HG03432 (cell line): ENCODE results near the gene ZNRD2.
A peak's percentile ranks its signal among the peaks of the same experiment; 100 is the strongest.

Experiments
- ATAC-seq: cut with Tn5 transposase; IDR thresholded peaks from one replicate; pipeline ENCODE4 v1.9.1; 2021; ENCODE audit warnings: mild to moderate bottlenecking, moderate library complexity; ENCODE audit not compliant: unreplicated experiment

The ZNRD2 gene

DNA sequence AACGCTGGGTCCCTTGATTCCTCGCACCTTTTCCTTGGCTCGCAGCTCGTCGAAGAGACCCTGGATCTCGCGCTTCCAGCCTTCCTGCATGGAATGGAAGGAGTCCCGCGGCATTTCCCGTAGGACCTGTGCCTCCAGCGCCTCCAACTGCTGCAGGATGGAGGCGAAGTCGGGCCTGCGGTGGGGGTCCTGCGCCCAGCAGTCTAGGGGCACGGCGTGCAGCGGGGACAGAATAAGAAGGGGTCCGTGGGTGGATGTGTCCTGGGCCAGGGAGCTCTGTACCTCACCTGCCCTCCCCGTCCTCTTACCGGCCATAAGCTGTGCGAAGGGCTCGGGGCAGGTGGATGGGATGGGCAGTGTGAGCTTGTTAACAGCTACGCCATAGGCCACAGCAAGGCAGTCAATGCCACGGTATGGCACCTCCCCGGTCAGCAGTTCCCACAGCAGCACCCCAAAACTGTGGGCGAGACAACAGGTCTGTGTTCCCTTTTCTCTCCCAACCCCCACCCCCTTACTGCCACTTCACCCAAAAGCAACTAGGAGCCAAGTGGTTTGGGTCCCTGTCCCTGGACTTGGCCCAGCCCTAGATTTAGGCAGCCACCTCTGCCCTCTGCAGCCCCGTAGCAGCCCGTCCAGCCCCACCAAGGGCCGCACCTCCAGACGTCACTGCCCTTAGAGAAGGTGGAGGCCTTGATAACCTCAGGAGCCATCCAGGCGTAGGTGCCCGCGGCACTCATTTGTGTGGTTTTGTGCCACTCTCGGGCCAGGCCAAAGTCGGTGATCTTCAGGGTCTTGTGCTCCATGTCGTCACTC is 37.5 kb downstream of the ZNRD2 start:
- no peak for ATAC-seq

DNA sequence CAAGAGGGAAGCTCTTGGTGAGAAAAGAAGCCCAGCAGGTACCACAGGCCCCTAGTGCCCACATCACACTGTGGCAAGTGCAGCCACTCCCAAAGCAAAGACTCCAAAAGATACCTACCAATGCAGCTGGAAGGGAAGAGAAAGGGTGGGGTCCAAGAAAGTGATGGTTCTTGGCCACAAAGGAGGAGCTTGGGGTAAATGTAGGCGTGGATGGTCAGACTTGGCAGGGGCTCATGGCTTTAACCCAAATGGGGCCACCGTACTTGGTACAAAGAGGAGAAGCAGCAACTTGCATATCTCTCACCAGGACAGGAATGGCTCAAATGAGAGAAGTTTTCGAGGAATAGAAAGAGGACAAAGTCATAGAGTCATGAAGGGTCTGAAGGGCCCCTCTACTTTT is 39.0 kb downstream of the ZNRD2 start:
- ATAC-seq: no peak

DNA sequence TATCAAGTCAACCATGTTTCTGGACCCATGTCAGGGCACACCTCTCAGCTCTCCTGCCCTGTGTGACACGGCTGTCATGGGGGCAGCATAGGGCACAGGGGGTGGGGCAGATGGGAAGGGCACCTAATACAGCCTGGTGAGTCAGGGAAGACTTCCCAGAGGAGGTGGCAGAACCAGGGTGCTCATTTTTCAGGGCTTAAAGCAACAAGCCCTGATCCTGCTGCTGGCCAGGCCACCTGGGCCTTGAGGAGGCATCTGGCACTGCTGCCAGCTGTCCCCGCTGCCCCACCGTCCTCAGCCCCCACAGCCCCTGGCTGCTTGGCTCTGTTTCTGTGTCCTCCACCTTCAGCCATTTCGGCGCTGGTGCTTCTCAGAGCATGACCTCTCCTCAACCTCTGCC is 39.4 kb downstream of the ZNRD2 start:
- no peak for ATAC-seq

DNA sequence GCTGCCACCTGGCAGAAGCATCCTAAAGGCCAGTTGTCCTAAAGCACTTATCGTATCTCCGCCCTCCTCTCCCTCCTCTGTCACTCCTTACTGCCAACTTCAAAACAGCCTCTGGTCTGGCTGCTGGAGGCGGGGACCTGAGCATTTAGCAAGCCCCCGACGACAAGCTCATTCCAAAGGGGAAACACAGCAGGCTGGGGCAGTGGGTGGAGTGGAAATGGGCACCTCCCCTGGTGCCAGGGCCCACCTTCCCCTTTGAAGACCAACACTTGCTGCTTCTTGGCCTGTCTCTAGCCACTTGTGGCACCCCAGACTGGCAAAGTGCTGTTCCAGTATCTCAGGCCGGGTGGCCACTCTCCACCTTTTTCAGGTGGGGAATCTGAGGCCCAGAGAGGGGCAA is 40.1 kb downstream of the ZNRD2 start:
- no peak for ATAC-seq

DNA sequence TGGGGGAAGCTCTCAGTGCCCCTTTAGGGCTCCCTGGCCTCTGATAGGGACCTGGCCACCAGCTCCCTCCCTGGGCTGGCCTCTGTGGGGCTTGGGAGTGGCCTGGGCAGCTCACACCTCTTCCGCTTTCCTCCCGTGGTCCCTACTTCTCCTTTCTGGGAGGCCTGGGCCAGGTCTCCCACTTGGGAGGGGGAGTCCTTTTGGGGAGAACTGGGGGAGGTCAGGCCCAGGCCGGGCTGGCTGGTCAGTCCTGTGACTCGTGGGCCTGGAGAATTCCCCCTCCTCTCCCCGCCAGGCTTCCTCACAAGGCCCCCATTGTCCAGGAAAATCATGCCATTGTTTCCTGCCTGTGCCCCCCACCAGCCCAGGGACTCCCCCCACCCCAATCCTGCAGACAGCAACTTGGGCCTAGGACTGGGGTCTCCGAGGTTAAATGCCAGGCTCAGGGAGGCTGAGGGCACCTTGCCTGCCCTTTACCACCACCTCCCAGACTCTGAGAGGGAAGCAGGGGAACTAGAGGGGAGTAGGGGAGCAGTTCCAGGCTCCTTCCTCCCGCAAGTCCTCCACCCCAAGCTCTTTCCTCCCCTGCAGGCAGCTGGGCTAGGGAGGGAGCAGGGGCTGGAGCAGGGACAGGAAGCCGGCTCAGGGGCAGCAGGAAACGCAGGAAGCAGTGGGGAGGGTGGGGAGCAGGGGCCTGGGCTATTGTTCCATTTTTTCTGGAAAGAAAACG is 40.9 kb downstream of the ZNRD2 start:
- no peak for ATAC-seq

DNA sequence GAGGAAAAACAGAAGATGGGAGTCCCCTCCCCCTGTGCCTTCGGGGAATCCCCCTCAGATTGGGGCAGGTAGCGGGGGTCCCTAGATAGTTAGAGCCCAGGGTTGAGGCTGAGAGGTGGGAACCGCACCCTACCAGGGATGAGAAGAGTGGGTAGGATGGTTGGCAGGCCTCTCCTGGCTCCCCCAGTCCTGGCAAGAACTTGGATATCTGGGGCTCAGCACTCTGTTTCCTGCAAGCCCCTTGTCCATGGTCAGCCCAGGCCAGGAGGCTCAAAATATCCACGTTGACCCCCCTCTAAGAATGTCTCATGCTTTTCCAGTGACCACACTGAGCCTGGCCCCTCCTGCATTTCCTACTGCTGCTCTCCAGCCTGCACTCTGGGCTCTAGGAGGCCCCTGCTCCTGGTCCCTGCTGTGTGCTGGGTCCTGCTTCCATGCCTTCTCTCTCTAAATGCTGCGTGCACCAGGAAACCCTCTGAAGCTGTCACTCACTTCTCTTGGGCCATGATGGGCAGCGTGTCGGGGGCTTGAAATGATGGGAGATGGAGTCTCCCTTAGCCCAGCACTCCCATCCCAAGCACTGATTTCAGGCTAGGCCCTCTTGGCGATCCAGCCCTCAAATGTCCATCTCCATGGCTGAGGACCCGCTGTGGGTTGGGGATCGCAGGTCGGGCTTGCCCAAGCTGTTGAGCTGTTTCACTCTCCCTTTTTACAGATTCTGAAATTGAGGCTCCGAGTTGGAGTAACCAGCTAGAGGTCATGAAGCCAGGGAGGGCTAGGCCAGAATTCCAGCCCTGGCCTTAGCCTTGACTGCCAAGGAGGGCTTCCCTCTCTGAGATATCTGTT is 41.7 kb downstream of the ZNRD2 start:
- ATAC-seq: no peak

DNA sequence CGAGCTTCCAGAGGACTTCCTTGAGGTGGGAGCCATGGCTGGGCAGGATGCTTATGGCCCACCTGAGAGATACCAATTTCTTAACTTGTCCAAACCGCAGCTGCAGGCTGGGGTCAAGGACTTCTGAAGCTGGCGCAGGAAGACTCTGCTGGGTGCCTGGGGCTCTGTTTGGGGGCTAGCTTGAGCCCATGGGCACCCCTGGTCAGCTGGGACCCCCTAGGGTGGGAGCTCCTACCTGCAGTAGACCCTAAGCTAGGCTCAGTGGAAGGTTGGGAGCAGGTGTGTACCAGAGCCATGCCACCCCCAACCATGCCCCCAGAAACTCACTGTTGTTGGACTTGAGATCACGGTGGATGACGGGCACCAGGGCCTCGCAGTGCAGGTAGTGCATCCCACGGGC is 42.4 kb downstream of the ZNRD2 start:
- ATAC-seq: no peak

DNA sequence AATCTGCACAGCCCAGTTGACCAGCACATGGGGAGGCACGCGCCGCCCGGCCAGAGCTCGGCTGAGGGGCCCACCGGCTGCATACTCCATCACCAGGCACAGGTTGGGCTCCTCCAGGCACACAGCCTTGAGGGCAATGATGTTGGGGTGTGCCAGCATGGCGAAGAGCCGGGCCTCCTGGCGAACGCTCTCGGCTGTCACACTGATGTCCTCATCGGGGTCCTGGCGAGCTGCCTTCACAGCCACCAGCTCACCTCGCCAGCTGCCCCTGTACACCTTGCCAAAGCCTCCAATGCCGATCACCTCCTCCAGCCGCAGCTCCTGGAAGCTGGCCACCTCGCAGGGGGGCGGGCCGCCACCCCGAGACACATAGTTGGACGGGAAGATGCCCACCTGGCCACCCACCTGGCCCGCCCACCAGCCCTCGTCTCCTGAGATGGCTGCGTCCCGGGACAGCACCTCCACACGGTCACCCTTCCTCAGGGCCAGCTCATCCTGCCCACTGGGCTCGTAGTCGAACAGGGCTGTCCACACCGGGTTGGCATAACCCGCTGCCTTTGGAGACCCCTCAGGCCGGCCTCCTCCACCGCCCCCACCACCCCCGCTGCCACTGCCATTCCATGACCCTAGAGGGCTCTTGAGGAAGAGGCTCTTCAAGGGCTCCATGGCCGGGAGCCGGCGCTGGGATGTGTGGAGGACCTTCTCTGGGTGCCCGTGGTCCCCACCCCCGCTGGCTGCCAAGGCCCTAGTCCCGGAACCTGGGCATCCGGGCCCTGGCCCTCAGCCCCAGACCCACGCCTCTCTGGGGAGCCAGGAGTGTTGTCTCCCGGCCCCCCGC is 43.0 kb downstream of the ZNRD2 start:
- no peak for ATAC-seq

DNA sequence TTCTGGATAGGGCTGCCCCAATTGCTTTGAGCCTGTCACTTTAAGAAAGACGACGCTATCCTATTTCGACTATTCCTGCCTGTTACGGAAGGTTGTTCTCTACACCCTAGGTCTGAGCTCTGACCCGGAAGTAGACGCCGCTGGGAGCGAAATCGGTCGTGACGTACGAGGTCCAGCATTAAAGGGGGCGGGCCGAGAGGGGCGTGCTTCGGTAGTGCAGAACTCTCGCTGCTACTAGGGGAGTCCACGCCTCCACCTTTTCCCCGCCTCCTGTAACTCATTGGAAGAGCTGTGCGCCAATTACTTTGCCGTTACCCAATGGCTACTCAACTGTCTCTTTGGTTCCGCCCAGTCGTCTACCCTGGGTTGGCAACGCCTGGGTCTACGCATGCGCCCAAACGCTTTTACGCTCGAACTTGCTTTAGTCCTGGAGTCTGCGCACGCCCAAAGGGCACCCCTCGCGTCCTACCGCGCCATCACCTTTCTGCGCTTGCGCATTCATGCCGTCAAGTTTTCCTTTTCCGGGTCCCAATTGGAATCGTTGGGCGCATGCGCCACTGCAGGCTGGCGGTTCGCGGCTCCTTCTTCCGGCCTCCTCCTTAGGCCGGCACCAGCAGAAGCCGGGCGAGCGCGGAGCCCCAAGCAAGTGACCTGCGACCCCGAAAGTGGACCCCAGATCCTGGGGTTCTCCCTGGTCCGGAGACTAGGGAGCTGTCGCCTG is 45.1 kb downstream of the ZNRD2 start, which contains the start of gene PCNX3:
Gene PCNX3, plus strand, starts transcription at position 548 of the 721 bp plus-strand sequence. CDS start 536 bp downstream, outside the sequence.
- peak; percentile 75 for ATAC-seq

DNA sequence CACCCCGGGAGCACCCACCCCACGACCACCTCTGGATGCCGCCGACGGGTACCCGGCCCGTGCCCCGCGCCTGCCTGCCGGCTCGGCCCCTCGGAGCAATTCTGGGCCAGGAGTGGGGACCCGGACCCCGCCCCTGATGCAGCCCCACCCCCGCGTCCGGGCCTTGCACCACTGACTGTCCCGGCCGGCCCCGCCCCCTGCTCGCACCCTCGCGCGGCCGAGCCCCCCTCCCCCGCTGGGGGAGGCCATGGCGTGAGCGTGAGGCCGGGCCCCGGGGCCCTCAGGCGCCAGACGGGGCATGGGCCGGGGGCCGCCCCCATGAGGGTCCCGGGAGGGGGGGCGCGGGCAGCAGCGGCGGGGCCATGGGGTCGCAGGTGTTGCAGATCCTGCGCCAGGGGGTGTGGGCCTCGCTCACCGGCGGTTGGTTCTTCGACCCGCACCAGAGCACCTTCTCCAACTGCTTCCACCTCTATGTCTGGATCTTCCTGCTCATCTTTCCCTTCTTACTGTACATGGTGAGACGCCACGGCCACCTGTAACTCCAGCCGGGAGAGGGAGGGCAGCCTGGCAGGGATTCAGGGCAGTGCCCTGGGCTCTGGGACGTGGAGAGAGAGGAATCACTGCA is 45.8 kb downstream of the ZNRD2 start:
- ATAC-seq: peak; percentile 2

DNA sequence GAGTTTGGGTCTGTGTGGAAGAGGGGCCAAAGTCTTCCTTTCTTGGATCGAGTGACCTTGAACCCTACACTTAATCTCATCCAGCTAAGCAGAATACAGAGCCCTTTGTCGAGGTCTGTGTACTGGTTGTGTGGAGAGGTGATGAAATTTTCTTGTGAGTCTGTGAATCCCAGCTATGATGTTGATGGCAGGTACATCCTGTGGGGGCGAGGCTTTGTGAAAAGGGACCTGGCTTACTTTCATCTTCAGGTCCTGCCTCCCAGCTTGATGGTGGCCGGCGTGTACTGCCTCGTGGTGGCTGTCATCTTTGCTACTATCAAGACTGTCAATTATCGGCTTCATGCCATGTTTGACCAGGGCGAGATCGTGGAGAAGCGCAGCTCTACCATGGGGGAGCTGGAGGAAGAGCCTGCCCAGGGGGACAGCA is 46.3 kb downstream of the ZNRD2 start:
- no peak for ATAC-seq

DNA sequence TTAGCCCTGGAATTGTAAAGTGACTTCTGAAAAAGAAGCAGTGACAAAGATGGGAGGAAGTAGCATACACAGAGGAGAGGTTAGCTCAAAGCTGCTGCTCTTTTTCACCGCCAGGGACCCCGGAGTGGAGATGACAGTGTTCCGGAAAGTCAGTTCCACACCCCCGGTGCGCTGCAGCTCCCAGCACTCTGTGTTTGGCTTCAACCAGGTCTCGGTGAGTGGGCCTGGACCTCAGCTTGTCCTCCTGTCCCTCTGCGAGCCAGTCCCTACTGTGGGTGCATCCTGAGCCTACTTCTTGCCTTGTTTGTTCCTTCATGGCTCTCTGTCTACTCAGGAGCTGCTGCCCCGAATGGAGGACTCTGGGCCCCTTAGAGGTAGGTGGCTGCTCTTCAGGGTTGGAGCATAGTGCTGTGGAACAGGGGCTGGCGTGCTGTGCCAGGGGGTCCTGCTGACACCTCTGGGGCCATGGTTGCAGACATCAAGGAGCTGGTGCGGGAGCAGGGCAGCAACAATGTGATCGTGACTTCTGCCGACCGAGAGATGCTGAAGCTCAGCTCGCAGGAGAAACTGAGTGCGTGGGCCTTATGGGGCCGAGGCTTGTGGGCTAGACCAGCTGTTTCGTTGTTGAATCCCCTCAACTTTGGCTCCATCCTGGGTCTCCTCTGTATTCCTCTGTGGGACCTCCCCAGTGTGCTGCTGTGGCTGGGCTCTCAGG is 47.0 kb downstream of the ZNRD2 start:
- ATAC-seq: no peak

DNA sequence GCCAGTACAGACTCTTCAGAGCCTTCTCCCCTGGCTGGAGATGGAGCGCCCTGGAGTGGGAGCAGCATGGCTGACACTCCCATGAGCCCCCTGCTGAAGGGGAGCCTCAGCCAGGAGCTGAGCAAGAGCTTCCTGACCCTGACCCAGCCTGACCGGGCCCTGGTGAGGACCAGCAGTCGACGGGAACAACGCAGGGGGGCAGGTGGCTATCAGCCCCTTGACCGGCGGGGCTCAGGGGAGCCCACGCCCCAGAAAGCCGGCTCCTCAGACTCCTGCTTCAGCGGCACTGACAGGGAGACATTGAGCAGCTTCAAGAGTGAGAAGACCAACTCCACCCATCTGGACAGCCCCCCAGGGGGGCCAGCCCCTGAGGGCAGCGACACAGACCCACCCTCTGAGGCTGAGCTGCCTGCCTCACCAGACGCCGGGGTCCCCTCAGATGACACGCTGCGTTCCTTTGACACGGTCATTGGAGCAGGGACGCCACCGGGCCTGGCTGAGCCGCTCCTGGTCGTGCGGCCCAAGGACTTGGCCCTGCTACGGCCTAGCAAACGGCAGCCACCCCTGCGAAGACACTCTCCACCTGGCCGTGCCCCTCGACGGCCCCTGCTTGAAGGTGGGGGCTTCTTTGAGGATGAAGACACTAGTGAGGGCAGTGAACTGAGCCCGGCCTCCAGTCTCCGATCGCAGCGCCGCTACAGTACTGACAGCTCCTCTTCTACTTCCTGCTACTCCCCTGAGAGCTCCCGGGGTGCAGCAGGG is 47.9 kb downstream of the ZNRD2 start:
- no peak for ATAC-seq

DNA sequence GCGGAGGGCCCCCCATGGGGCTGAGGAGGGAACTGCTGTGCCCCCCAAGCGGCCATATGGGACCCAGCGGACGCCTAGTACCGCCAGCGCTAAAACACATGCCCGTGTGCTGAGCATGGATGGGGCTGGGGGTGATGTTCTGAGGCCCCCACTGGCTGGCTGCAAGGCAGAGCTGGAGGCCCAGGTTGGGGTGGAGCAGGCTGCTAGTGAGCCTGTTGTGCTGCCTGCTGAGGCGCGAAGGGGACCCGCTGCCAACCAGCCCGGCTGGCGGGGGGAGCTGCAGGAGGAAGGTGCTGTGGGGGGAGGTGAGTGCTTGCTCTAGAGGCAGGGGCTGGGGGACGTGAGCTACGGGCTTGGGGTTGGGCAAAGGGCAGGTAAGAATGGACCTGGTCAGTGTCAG is 48.5 kb downstream of the ZNRD2 start:
- no peak for ATAC-seq

DNA sequence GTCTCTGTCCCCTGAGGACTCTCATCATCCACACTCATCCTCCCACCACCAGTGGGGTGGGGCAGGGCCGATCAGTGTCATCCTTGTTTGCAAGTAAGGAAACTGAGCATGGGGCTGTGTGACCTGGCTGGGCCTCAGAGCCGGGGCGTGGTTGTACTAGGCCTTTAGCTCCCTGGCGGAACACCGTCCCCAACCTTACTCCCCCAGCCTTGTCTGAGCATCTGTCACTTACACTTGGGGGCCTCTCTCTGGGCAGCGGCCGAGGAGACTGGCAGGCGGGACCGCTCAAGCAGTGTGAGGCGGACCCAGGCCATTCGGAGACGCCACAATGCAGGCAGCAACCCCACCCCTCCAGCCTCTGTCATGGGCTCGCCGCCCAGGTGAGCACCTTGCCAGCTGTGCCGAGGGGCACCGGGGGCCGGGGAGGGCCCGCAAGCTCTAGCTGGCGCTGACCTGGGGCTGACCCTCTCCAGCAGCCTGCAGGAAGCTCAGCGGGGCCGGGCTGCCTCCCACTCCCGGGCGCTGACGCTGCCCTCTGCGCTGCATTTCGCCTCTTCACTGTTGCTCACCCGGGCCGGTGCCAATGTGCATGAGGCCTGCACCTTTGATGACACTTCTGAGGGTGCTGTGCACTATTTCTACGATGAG is 49.1 kb downstream of the ZNRD2 start:
- no peak for ATAC-seq

DNA sequence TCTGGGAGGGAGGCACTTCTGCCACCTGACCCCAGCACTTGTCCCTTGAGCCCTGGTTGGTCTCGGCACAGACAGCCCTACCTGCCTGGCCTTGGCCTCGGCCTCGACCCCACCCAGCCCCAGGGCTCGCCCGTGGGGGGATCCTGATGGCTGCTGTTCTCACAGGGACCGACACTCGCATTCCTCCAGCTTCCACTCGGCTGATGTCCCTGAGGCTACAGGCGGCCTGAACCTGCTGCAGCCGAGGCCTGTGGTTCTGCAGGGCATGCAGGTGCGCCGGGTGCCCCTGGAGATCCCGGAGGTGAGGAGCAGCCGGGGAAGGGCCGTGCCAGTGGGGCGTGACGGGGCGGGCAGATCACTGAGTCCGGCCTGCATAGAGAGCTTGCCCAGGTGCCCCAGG is 50.4 kb downstream of the ZNRD2 start:
- ATAC-seq: no peak

DNA sequence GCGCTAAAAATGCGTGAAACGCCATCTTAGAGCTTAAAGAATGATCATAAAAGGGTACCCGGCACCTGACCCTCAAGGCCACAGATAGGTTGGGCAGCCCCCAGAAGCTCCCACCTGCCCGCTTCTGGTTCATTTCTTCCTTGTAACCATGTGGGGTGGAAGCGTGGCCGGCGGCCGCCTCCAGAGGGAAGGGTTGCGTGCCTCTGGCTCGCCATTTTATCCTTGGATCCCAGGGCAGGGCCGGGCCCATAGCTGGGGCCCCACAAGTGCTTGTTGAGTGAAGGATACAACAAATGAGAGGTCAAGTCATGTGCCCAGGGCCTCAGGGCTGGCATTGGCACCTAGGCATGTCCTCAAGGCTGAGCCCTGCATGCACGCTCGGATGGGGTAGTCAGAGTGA is 51.2 kb downstream of the ZNRD2 start:
- no peak for ATAC-seq
